ENCODE measurements around the gene TUBA4B. TPM values are rescaled to one million over a fixed set of nuclear protein-coding genes. Genes with fewer than 3 reads are reported as not detected.

TUBA4B gene
- total and polyA plus RNA-seq, 5 experiments from 2014 or later = not detected

DNA sequence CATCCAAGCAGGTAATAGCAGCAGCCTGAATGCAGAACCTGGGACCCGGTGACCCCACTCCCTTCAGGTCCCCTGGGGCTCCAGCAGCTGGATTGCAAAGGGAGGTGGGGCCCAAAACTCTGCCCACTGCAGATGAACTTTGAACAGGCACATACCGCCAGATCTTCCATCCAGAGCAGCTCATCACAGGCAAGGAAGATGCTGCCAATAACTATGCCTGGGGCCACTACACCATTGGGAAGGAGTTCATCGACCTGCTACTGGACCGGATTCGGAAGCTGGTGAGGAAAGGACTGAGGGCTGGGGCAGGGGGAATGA, 17.0 kb downstream of the TUBA4B start:
- no peak for DNase-seq
- POLR2A ChIA-PET = interaction anchor here (1.3 to 1.5 kb wide), 3 partner anchors 10 to 20 kb away, joined by 3 to 6 read pairs (median 5); partner anchors contain the start of gene DNAJB2

DNA sequence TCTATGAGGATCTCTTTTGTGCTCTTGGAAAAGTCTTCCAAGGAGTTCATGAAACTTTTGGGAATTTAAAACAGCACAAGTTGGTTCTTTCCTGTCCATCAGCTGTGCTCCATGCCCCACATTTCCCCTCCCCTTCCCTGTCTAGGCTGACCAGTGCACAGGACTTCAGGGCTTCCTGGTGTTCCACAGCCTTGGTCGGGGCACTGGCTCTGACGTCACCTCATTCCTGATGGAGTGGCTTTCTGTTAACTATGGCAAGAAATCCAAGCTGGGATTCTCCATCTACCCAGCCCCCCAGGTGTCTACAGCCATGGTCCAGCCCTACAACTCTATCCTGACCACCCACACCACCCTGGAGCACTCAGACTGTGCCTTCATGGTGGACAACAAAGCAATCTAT, 18.0 kb downstream of the TUBA4B start:
- Mint-ChIP-seq H3K36me3 (no peaks in the 10 kb centered on the region), H3K27ac (no peak overlapping the region), H3K9me3 (no peaks in the 10 kb centered on the region), H3K27me3 (peaks cover 0 to 1% (median 0%) of the 10 kb centered on the region in 5 donors), H3K4me1 (peaks cover 0 to 2% (median 0%) of the 10 kb centered on the region in 4 donors), H3K4me3 (no peak overlapping the region)
- DNase-seq (no peak), ATAC-seq (no peak)
- POLR2A ChIA-PET = interaction anchor here (1.4 to 1.5 kb wide), 2 partner anchors 11 to 21 kb away, joined by 3 to 5 read pairs; no protein-coding TSS in a partner anchor

More for the DNA sequence above, 17.0 kb downstream of the TUBA4B start:
- peaks cover 0 to 1% (median 0%) of the 10 kb centered on the region in 5 donors for H3K27me3 Mint-ChIP-seq
- ATAC-seq = no peak
- no peaks in the 10 kb centered on the region for H3K9me3 Mint-ChIP-seq
- H3K4me1 Mint-ChIP-seq = peaks cover 0 to 2% (median 0%) of the 10 kb centered on the region in 4 donors
- no peaks in the 10 kb centered on the region for H3K36me3 Mint-ChIP-seq
- H3K4me3 Mint-ChIP-seq = no peak overlapping the region
- H3K27ac Mint-ChIP-seq = no peak overlapping the region

DNA sequence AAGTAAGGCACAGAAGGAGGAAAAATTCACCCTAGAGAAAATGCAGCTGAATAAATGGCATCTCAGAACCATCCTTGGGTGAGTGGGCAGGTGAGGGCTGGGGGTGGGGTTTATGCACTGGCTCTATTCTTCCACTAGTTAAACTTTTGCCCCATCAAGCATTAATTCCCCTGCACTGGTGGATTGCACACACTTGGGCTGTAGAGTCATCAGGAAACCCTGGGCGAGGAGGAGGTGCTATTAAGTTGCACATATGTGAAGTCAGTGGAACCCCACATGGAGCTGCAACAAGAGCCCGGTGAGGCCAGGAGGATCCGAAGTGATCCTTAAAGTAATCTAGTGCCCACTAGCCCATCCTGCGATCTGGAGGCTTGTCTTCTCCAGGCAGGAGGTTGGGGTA, 19.3 kb downstream of the TUBA4B start:
- Mint-ChIP-seq H3K4me3 (no peak overlapping the region), H3K27ac (no peak overlapping the region), H3K36me3 (no peaks in the 10 kb centered on the region), H3K27me3 (peaks cover 0 to 1% (median 0%) of the 10 kb centered on the region in 5 donors), H3K9me3 (no peaks in the 10 kb centered on the region), H3K4me1 (peaks cover 3% of the 10 kb centered on the region in 4 donors)
- POLR2A ChIA-PET = interaction anchor here (0.6 kb wide), 1 partner anchor 1040 kb away, joined by 6 read pairs; no protein-coding TSS in a partner anchor
- ATAC-seq (no peak), DNase-seq (no peak)

DNA sequence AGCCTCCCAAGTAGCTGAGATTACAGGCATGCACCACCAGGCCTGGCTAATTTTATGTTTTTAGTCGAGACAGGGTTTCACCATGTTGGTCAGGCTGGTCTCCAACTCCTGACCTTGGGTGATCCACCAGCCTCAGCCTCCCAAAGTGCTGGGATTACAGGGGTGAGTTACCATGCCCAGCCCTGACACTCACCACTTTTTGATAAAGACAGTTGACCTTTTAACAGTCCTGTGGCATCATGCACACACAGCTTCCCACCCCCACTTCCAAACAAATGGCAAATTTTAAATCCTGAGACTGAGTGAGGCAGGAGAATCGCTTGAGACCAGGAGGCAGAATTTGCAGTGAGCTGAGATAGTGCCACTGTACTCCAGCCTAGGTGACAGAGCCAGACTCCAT, 20.0 kb downstream of the TUBA4B start:
- POLR2A ChIA-PET = interaction anchor here (0.6 to 1.6 kb wide), 2 partner anchors 19 to 1040 kb away, joined by 6 to 7 read pairs; partner anchors contain the start of gene TUBA4A
- peaks cover 6 to 9% (median 9%) of the 10 kb centered on the region in 4 donors for H3K4me1 Mint-ChIP-seq
- H3K27ac Mint-ChIP-seq = no peak overlapping the region
- ATAC-seq (no peak), DNase-seq (no peak)
- no peak overlapping the region for H3K4me3 Mint-ChIP-seq
- H3K9me3 Mint-ChIP-seq = no peaks in the 10 kb centered on the region
- H3K27me3 Mint-ChIP-seq = peaks cover 0 to 1% (median 0%) of the 10 kb centered on the region in 5 donors
- no peaks in the 10 kb centered on the region for H3K36me3 Mint-ChIP-seq

DNA sequence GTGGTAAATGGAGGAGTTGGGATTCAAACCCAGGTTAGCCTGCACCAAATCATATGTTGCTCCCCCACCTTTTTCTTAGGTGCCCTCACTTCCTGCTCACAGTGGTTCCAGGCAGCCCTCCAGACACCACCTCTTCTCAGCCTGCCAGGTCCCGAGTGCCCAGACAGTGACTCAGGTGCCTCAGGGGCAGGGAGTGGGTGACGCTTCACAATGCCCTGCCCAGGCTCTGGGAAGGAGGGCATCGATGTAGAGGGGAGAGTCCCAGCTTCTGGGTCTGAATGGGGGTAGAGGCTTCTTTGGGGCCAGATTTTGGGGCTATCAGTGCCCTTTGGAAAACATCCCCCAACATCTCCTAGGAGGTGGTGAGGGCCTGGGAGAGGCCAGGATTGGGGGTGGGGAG, 20.9 kb downstream of the TUBA4B start:
- Mint-ChIP-seq H3K9me3 (no peaks in the 10 kb centered on the region), H3K4me3 (no peak overlapping the region), H3K4me1 (peaks cover 10 to 19% (median 19%) of the 10 kb centered on the region in 4 donors), H3K27me3 (peaks cover 0 to 1% (median 0%) of the 10 kb centered on the region in 5 donors), H3K27ac (peak overlapping the region in 1 of 10 donors; percentile 71), H3K36me3 (no peaks in the 10 kb centered on the region)
- DNase-seq = no peak
- no peak for ATAC-seq
- POLR2A ChIA-PET = interaction anchor here (1.6 kb wide), 1 partner anchor 20 kb away, joined by 7 read pairs; the partner anchor contains the start of gene TUBA4A

DNA sequence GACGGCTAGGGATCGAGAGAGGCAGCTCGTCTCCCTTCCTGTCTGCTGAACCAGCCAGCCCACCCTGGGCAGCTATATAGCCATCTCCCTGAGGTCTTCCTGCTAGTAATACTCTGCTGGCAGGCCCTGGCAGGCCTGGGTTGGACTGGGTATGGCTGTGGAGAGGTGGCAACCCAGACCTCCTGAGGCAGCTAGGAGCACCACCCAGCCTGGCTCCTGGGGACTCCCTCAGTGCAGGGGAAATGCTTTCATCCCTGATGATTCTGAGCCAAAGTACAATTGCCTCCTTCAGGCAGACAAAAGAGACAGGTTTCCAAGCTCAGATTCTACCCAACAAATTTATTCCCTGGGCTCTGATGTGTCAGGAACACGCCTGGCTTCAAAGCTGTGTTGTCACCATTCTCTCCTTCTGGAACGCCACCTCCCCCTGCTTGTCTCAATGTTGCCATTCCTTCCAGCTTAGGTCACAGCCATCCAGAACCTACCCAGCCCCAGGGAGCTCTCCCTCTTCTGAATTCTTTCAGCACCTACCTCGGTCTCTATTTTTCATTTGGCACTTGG, 21.4 kb downstream of the TUBA4B start:
- no peak for ATAC-seq
- no peaks in the 10 kb centered on the region for H3K9me3 Mint-ChIP-seq
- H3K4me3 Mint-ChIP-seq = no peak overlapping the region
- peaks cover 11 to 22% (median 20%) of the 10 kb centered on the region in 4 donors for H3K4me1 Mint-ChIP-seq
- H3K36me3 Mint-ChIP-seq = no peaks in the 10 kb centered on the region
- peaks cover 0 to 1% (median 0%) of the 10 kb centered on the region in 5 donors for H3K27me3 Mint-ChIP-seq
- no peak for DNase-seq
- H3K27ac Mint-ChIP-seq = no peak overlapping the region
- POLR2A ChIA-PET = interaction anchor here (1.6 kb wide), 1 partner anchor 20 kb away, joined by 7 read pairs; the partner anchor contains the start of gene TUBA4A

DNA sequence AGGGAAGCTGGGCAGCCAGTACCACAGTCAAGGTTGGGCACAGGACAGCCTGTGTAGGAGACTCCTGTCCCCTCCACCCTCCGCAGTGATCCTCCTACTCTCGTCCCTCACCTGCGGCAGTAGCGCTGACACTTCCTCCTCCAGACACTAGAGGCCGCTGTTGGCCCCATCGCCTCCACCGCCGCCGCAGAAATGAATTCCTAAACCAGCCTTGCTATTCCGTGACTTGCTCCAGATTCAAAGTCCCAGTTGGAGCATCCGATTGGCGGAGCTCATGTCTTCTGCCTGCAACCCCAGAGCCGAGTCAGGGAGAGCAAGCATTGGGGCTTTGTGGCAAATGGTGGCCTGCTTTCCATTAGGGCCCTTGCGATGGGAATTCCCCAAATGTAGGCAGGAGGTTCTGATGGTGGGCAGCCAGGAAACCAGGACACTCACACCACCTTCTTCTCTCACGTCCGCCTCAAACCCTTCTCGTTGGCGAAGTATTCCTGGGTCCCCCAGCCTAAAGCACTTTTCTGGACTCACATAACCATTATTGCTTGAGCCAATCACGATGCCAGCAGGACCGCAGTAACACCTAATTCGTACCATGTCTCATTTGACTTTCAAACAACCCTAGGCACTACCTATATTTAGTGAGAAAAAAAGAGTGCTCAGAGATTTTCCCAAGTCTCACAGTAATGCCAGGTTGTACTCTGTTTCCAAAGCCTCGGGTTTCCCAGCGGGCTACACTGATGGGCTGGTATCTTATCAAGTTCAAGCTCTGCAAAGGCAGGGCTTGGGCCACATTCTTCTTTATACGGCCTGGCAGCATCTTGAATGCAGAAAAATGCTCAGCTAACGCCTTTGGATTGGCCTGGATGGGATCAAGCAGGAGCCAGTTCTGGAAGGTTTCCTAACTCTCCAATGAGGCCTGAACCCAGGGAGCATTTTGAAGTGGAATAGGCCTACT, 24.9 kb downstream of the TUBA4B start:
- Mint-ChIP-seq H3K27ac (peak overlapping the region; percentile 77 to 100 (median 100)), H3K27me3 (peaks cover 0 to 2% (median 0%) of the 10 kb centered on the region in 5 donors), H3K4me3 (peak overlapping the region; percentile 73 to 99 (median 96)), H3K36me3 (peaks cover 2 to 29% (median 10%) of the 10 kb centered on the region in 3 donors), H3K4me1 (peaks cover 18 to 49% (median 45%) of the 10 kb centered on the region in 4 donors), H3K9me3 (no peaks in the 10 kb centered on the region)
- DNase-seq = peak; percentile 56 to 86 (median 72)
- peak in 1 of 2 donors; percentile 8 for ATAC-seq
- POLR2A ChIA-PET = interaction anchor here (1.2 to 6.9 kb wide), 13 partner anchors 8 to 619 kb away, joined by 3 to 170 read pairs (median 10); partner anchors contain the start of genes ANKZF1, ATG9A, BCS1L and CNPPD1

DNA sequence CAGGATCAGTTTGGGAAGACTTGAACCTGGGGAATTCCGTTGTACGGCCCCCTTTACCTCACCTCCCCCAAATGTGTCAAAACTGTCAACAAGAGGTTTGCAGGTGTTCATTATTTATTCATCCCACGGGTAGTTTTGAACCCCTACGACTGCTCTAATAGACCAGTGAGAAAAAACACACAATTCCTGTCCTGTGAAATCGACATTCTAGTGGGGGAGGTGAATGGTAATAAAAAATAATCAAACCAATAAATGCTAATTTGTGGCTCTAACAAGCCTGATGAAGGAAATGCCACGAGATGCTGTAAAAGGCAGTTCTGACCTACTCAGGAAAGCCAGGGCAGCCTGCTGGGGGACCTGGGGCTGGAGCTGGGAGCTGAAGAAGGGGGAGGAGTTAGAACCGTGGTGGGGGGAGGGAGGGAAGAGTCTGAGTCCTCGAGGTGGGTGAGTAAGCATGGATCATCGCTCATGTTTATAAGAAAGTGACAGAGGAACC, 25.7 kb downstream of the TUBA4B start:
- no peak for DNase-seq
- POLR2A ChIA-PET = interaction anchor here (0.6 to 6.9 kb wide), 18 partner anchors 9 to 1048 kb away, joined by 3 to 170 read pairs (median 8); partner anchors contain the start of genes ANKZF1, ATG9A, BCS1L and CNPPD1
- no peaks in the 10 kb centered on the region for H3K9me3 Mint-ChIP-seq
- peaks cover 4 to 36% (median 13%) of the 10 kb centered on the region in 3 donors for H3K36me3 Mint-ChIP-seq
- peak overlapping the region; percentile 77 to 100 (median 100) for H3K27ac Mint-ChIP-seq
- ATAC-seq = no peak
- peaks cover 0 to 2% (median 0%) of the 10 kb centered on the region in 5 donors for H3K27me3 Mint-ChIP-seq
- peaks cover 21 to 52% (median 49%) of the 10 kb centered on the region in 4 donors for H3K4me1 Mint-ChIP-seq
- H3K4me3 Mint-ChIP-seq = peak overlapping the region; percentile 88 to 99 (median 97)

DNA sequence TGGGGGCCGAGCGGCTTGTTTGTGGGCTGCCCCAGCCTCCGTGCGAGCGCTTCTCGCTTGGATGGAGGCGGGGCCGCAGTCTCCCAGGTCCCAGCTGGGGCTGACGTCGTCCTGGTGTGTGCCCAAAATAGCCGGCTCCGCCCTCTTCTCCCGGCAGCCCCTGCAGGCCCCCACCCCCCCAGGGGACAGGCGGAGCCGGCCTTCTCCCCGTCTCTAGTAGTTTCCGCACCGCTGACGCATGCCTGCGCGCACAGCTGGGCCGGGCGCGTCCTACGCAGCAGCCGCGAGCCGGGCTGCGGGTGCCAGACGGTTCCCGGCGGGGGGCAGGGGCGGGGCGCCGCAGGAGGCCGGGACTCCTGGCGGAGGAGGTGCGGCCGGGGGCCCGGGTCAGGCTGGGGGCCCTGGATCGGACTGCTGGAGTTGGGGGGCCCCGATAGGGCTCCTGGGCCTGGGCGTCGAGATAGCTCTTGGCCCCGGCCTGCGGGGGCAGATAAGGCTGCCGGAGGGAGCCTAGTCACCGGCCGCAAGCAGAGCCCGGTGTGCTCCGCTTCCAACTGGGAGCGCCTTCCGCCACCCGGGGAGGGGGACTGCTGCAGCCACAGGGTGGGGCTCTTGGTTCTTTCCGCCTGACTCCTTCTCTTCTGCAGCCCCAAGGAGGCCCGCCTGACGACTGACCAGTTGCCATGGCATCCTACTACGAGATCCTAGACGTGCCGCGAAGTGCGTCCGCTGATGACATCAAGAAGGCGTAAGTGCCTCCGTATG, 26.3 kb downstream of the TUBA4B start, which contains the start of gene DNAJB2:
TSS of gene DNAJB2 (plus strand) at position 216 of the 765 bp plus-strand sequence. CDS start at position 684, 468 bp downstream.
- Mint-ChIP-seq H3K36me3 (peaks cover 4 to 43% (median 13%) of the 10 kb centered on the region in 3 donors), H3K27ac (peak within 1 kb of the TSS; percentile 98 to 100 (median 100)), H3K4me3 (peak within 1 kb of the TSS; percentile 89 to 99 (median 98)), H3K4me1 (peaks cover 21 to 55% (median 50%) of the 10 kb centered on the region in 4 donors), H3K9me3 (no peaks in the 10 kb centered on the region), H3K27me3 (peaks cover 0 to 2% (median 0%) of the 10 kb centered on the region in 5 donors)
- ATAC-seq (peak; percentile 81 to 87), DNase-seq (peak; percentile 92 to 99 (median 98))
- POLR2A ChIA-PET = interaction anchor here (0.6 to 6.9 kb wide), 18 partner anchors 9 to 1049 kb away, joined by 3 to 170 read pairs (median 8); partner anchors contain the start of genes ANKZF1, ATG9A, BCS1L and CNPPD1

DNA sequence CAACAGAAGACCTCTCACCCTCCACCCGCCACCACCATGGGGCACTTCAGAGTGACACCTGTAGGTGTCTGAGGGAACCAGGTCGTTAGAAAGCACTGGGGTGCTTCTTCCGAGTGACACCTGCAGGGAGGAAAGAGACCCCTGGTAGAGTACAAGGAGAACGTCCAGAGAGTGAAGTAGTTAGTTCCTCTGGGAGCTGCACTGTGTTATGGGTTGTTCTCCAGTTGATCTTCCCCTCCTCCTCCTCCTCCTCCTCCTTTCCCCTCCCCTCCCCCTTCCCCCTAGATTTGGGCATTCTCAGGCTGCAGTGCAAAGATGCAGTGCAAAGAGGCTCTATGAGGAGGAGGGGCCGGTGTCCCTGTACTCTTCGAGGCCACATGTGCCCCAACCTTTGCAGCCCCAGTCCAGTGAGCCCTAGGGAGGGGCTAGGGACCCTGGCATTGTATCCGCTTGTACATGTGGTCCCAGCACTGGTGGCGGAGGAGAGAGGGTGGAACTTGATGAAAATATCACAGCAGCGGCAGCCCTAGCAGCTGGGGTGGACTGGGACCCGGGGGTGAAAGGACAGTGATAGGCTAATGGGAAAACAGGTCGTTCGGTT, 27.0 kb downstream of the TUBA4B start:
- POLR2A ChIA-PET = interaction anchor here (1.4 to 6.9 kb wide), 12 partner anchors 10 to 120 kb away, joined by 4 to 170 read pairs (median 10); partner anchors contain the start of genes ANKZF1, ATG9A, CNPPD1 and DNPEP
- H3K4me1 Mint-ChIP-seq = peaks cover 21 to 55% (median 50%) of the 10 kb centered on the region in 4 donors
- H3K27ac Mint-ChIP-seq = peak overlapping the region; percentile 98 to 100 (median 100)
- peak overlapping the region; percentile 89 to 99 (median 98) for H3K4me3 Mint-ChIP-seq
- peaks cover 0 to 2% (median 0%) of the 10 kb centered on the region in 5 donors for H3K27me3 Mint-ChIP-seq
- peaks cover 4 to 48% (median 13%) of the 10 kb centered on the region in 3 donors for H3K36me3 Mint-ChIP-seq
- ATAC-seq (no peak), DNase-seq (peak in 1 of 10 donors; percentile 11)
- no peaks in the 10 kb centered on the region for H3K9me3 Mint-ChIP-seq

DNA sequence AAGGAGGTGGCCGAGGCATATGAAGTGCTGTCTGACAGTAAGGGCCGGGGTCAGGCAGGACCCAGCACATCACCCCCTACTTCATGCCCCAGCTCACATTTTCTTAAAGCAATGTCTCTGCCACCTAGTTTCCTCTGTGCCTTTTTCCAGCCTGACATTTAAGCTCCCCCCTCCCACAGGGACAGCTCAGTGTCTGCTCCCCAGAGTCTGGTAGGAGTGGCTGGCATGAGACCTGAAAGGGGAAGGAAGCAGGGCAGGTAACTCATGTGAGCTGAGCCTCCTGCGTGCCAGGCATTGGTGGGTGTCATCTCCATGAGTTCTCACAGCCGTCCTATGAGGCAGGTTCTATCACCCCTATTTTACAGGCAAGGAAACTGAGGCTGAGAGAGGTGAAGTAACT, 27.6 kb downstream of the TUBA4B start:
- POLR2A ChIA-PET = interaction anchor here (0.7 to 6.9 kb wide), 6 partner anchors 10 to 104 kb away, joined by 3 to 170 read pairs (median 20); partner anchors contain the start of genes ANKZF1, ATG9A, CNPPD1 and TUBA4A
- Mint-ChIP-seq H3K36me3 (peaks cover 4 to 52% (median 13%) of the 10 kb centered on the region in 3 donors), H3K4me1 (peaks cover 23 to 57% (median 54%) of the 10 kb centered on the region in 4 donors), H3K4me3 (peak overlapping the region; percentile 55 to 99 (median 96)), H3K27me3 (peaks cover 0 to 2% (median 0%) of the 10 kb centered on the region in 5 donors), H3K9me3 (no peaks in the 10 kb centered on the region), H3K27ac (peak overlapping the region in 9 of 10 donors; percentile 98 to 100 (median 100))
- DNase-seq (no peak), ATAC-seq (no peak)
